Brain microvascular endothelial cell (primary cell): ENCODE measurements around the gene CADM2.

ENCODE experiments used
- DNase-seq: peaks from one replicate; pipeline ENCODE4 v3.0.0-alpha.2; 2020
- H3K27ac ChIP-seq: fragments of 250-450 bp; sonication (Bioruptor Pico); 2 replicates; pipeline ENCODE4 v1.5.1; 2020; ENCODE audit warnings: mild to moderate bottlenecking, moderate library complexity
- H3K27me3 ChIP-seq: fragments of 250-450 bp; sonication (Bioruptor Pico); replicated peaks from 2 replicates; pipeline ENCODE4 v1.5.1; 2020; ENCODE audit warnings: mild to moderate bottlenecking
- H3K36me3 ChIP-seq: fragments of 250-450 bp; sonication (Bioruptor Pico); replicated peaks from 2 replicates; pipeline ENCODE4 v1.5.1; 2020; ENCODE audit warnings: mild to moderate bottlenecking
- H3K4me3 ChIP-seq: 2 replicates; pipeline ENCODE4 v1.5.1; 2011; ENCODE audit warnings: low read depth, mild to moderate bottlenecking, control low read depth, low read length, moderate library complexity
- CTCF ChIP-seq: IDR thresholded peaks from 2 replicates; pipeline ENCODE4 v1.5.1; 2011; ENCODE audit warnings: low read depth, mild to moderate bottlenecking, moderate library complexity, low read length, control low read depth, inconsistent platforms; ENCODE audit errors: missing control alignments
- in situ Hi-C: cut with HindIII; loops from 2 replicates; pipeline ENCODE4 v1.10.0; 2017; ENCODE audit warnings: low sequenced_read_pairs, low pct_ligation_motif_present

Gene CADM2

GRCh38 chr3:85030052-85030451, 71.3 kb downstream of the CADM2 start:
- no peak overlapping the region for H3K27ac ChIP-seq
- no peaks in the 10 kb centered on the region for H3K27me3 ChIP-seq
- no peak for TF ChIP-seq CTCF
- no peak for DNase-seq
- no peaks in the 10 kb centered on the region for H3K36me3 ChIP-seq
- in situ Hi-C loops, result no loop called here
- H3K4me3 ChIP-seq, result no peak overlapping the region

GRCh38 chr3:85037203-85037602, 78.4 kb downstream of the CADM2 start:
- DNase-seq, result no peak
- H3K36me3 ChIP-seq, result no peaks in the 10 kb centered on the region
- in situ Hi-C loops, result no loop called here
- no peaks in the 10 kb centered on the region for H3K27me3 ChIP-seq
- H3K27ac ChIP-seq, result no peak overlapping the region
- TF ChIP-seq CTCF, result no peak
- H3K4me3 ChIP-seq, result no peak overlapping the region

GRCh38 chr3:85041001-85041400, 82.2 kb downstream of the CADM2 start:
- no peak for TF ChIP-seq CTCF
- H3K36me3 ChIP-seq, result no peaks in the 10 kb centered on the region
- H3K27me3 ChIP-seq, result no peaks in the 10 kb centered on the region
- no peak overlapping the region for H3K4me3 ChIP-seq
- in situ Hi-C loops, result no loop called here
- no peak overlapping the region for H3K27ac ChIP-seq
- DNase-seq, result no peak

- no peak overlapping the region for H3K27ac ChIP-seq
- no peak for DNase-seq
- no peak overlapping the region for H3K4me3 ChIP-seq
- no peaks in the 10 kb centered on the region for H3K36me3 ChIP-seq
- in situ Hi-C loops, result no loop called here
- H3K27me3 ChIP-seq, result no peaks in the 10 kb centered on the region
- no peak for TF ChIP-seq CTCF
Measured at GRCh38 chr3:85041562-85042055, 82.8 kb downstream of the CADM2 start.

- in situ Hi-C loops, result no loop called here
- TF ChIP-seq CTCF, result no peak
- no peaks in the 10 kb centered on the region for H3K36me3 ChIP-seq
Measured at GRCh38 chr3:85050821-85051220, 92.0 kb downstream of the CADM2 start.

GRCh38 chr3:85051786-85052185, 93.0 kb downstream of the CADM2 start:
- no peak overlapping the region for H3K4me3 ChIP-seq
- H3K27me3 ChIP-seq, result no peaks in the 10 kb centered on the region
- TF ChIP-seq CTCF, result no peak
- no peak for DNase-seq
- no peaks in the 10 kb centered on the region for H3K36me3 ChIP-seq
- in situ Hi-C loops, result no loop called here
- no peak overlapping the region for H3K27ac ChIP-seq

More at GRCh38 chr3:85050821-85051220, 92.0 kb downstream of the CADM2 start:
- no peak for DNase-seq
- H3K27me3 ChIP-seq, result no peaks in the 10 kb centered on the region
- H3K27ac ChIP-seq, result no peak overlapping the region
- H3K4me3 ChIP-seq, result no peak overlapping the region
